HepG2 (cell line): ENCODE data around the gene AP5Z1. TPM values are rescaled to one million over a fixed set of nuclear protein-coding genes. Genes with fewer than 3 reads are reported as not detected.

Experiments
- ATAC-seq: fragments of 200-7000 bp; cut with Tn5 transposase; 3 replicates; pipeline ENCODE4 v1.9.1; 2020; ENCODE audit warnings: mild to moderate bottlenecking, moderate library complexity
- BruUV-seq: library from RNA; stranded (reverse); fragments of 400-500 nt; replicated peaks from 2 replicates; lab custom pipeline; 2021; lab: Mats Ljungman, UMichigan
- CTCF ChIA-PET: fragments of 300-600 bp; formaldehyde crosslinking; extraction: SDS; loops from one replicate; lab custom pipeline; 2021; ENCODE audit warnings: low total read pairs, inconsistent platforms, low intra/inter-chr PET ratio; lab: Yijun Ruan, JAX
- POLR2A ChIA-PET: fragments of 350-600 bp; sonication (Branson Sonifier 250); formaldehyde crosslinking; loops from one replicate; lab custom pipeline; 2020; ENCODE audit warnings: antibody characterized with exemption, inconsistent platforms; lab: Yijun Ruan, JAX
- DNase-seq: peaks from one replicate; pipeline ENCODE4 v3.0.0-alpha.2; 2015; ENCODE audit warnings: low spot score
- FAIRE-seq: peaks from 3 replicates; lab custom pipeline; 2011; peaks lifted over from hg19 to GRCh38; lab: Jason Lieb, UNC
- H2AFZ ChIP-seq: one replicate; pipeline ENCODE4 v1.6.1; 2011; ENCODE audit warnings: low read length, inconsistent platforms
- H3K27ac ChIP-seq: fragments of 300-600 bp; 3 replicates; pipeline ENCODE4 v1.8.0; 2011; ENCODE audit warnings: mixed run types, mild to moderate bottlenecking, mixed read lengths, low read length, inconsistent platforms; ENCODE audit not compliant: insufficient read depth; ENCODE audit errors: extremely low read length
- H3K27me3 ChIP-seq, 2 experiments: fragments of 200-600 bp in 1 of 2; 2 replicates in 1 of 2; 3 replicates in 1 of 2; pipeline versions ENCODE4 v1.6.0 to v1.8.0; 2011; ENCODE audit warnings: low read length in 2 of 2, mild to moderate bottlenecking in 2 of 2, moderate library complexity in 2 of 2, inconsistent platforms in 1 of 2; ENCODE audit not compliant: insufficient read depth in 2 of 2, control insufficient read depth in 1 of 2
- H3K36me3 ChIP-seq, 2 experiments: fragments of 200-600 bp in 1 of 2; replicated peaks in 1 of 2; 2 replicates in 1 of 2; 3 replicates in 1 of 2; pipeline versions ENCODE4 v1.5.1 to v1.8.0; 2011; ENCODE audit warnings: low read length in 2 of 2, inconsistent platforms in 1 of 2; ENCODE audit not compliant: insufficient read depth in 2 of 2, control insufficient read depth in 1 of 2
- H3K4me1 ChIP-seq: 2 replicates; pipeline ENCODE4 v1.5.1; 2012; ENCODE audit warnings: low read length, inconsistent platforms; ENCODE audit not compliant: insufficient read depth
- H3K4me2 ChIP-seq: 2 replicates; pipeline ENCODE4 v1.6.0; 2011; ENCODE audit warnings: low read depth, low read length, inconsistent platforms
- H3K4me3 ChIP-seq, 3 experiments: fragments of 200-600 bp in 1 of 3; sonication (generic), shearing (Covaris generic) in 1 of 3; replicated peaks in 1 of 3; 2 replicates each; pipeline ENCODE4 v1.5.1; 2011 to 2016; ENCODE audit warnings: low read length in 3 of 3, inconsistent platforms in 2 of 3, low read depth in 2 of 3, mild to moderate bottlenecking in 2 of 3, control low read depth in 1 of 3, mixed read lengths in 1 of 3; ENCODE audit not compliant: insufficient read depth in 1 of 3
- H3K79me2 ChIP-seq: one replicate; pipeline ENCODE4 v1.6.1; 2011; ENCODE audit warnings: low read length, inconsistent platforms; ENCODE audit not compliant: insufficient read depth
- H3K9ac ChIP-seq: 2 replicates; pipeline ENCODE4 v1.6.0; 2011; ENCODE audit warnings: mild to moderate bottlenecking, low read depth, low read length, inconsistent platforms; ENCODE audit not compliant: insufficient read depth
- H3K9me3 ChIP-seq: 2 replicates; pipeline ENCODE4 v1.5.1; 2012; ENCODE audit warnings: mild to moderate bottlenecking, low read length
- H4K20me1 ChIP-seq: 2 replicates; pipeline ENCODE4 v1.6.0; 2011; ENCODE audit warnings: inconsistent platforms, mild to moderate bottlenecking, low read length, moderate library complexity; ENCODE audit not compliant: insufficient read depth
- ATF4 ChIP-seq, 2 experiments: fragments of 450-650 bp in 1 of 2; sonication (generic) in 1 of 2; formaldehyde crosslinking; IDR thresholded peaks; 2 replicates each; pipeline versions ENCODE4 v1.5.0 to v1.8.0; 2020 to 2022; ENCODE audit warnings: mild to moderate bottlenecking in 1 of 2, missing genetic modification reagents in 1 of 2
- GLMP ChIP-seq: sonication (generic); formaldehyde crosslinking; IDR thresholded peaks from 2 replicates; pipeline ENCODE4 v1.9.0; 2021; ENCODE audit warnings: missing genetic modification reagents, mild to moderate bottlenecking, borderline replicate concordance
- GPBP1L1 ChIP-seq: sonication (generic); formaldehyde crosslinking; IDR thresholded peaks from 2 replicates; pipeline ENCODE4 v1.5.0; 2020; ENCODE audit warnings: mild to moderate bottlenecking, missing genetic modification reagents
- HNRNPK ChIP-seq: fragments of 200-400 bp; formaldehyde crosslinking; IDR thresholded peaks from 2 replicates; pipeline ENCODE4 v1.6.1; 2018; ENCODE audit warnings: low read length, low read depth, moderate library complexity, mild to moderate bottlenecking; ENCODE audit not compliant: poor library complexity, severe bottlenecking
- MTF1 ChIP-seq: sonication (generic); formaldehyde crosslinking; IDR thresholded peaks from 2 replicates; pipeline ENCODE4 v1.5.0; 2020; ENCODE audit warnings: missing genetic modification reagents
- POGZ ChIP-seq: sonication (generic); formaldehyde crosslinking; IDR thresholded peaks from 2 replicates; pipeline ENCODE4 v1.4.0; 2020; ENCODE audit warnings: mild to moderate bottlenecking, missing genetic modification reagents
- TFAP4 ChIP-seq: sonication (generic); IDR thresholded peaks from 2 replicates; pipeline ENCODE4 v1.6.1; 2016; ENCODE audit warnings: low read depth, borderline replicate concordance
- ZKSCAN1 ChIP-seq: fragments of 150-350 bp; IDR thresholded peaks from 2 replicates; pipeline ENCODE4 v1.6.1; 2014; ENCODE audit warnings: low read length
- ZMYM4 ChIP-seq: sonication (generic); formaldehyde crosslinking; IDR thresholded peaks from 2 replicates; pipeline ENCODE4 v1.8.1; 2023; ENCODE audit warnings: mild to moderate bottlenecking, missing genetic modification reagents
- ZNF576 ChIP-seq: sonication (generic); formaldehyde crosslinking; IDR thresholded peaks from 2 replicates; pipeline ENCODE4 v1.4.0; 2020; ENCODE audit warnings: mild to moderate bottlenecking, missing genetic modification reagents
- ZNF670 ChIP-seq: sonication (generic); formaldehyde crosslinking; IDR thresholded peaks from 2 replicates; pipeline ENCODE4 v1.8.0; 2022; ENCODE audit warnings: mild to moderate bottlenecking, missing genetic modification reagents, borderline replicate concordance
- ZNF737 ChIP-seq: sonication (generic); formaldehyde crosslinking; IDR thresholded peaks from 2 replicates; pipeline ENCODE4 v1.5.0; 2020; ENCODE audit warnings: missing genetic modification reagents, mild to moderate bottlenecking, borderline replicate concordance
- ZNF775 ChIP-seq: sonication (generic); formaldehyde crosslinking; IDR thresholded peaks from 2 replicates; pipeline ENCODE4 v1.4.0; 2020; ENCODE audit warnings: missing genetic modification reagents, mild to moderate bottlenecking, moderate library complexity, borderline replicate concordance
- ZSCAN25 ChIP-seq: sonication (generic); formaldehyde crosslinking; IDR thresholded peaks from 2 replicates; pipeline ENCODE4 v1.8.0; 2022; ENCODE audit warnings: mild to moderate bottlenecking, missing genetic modification reagents
- WGBS: methylation state at CpG from one replicate; pipeline ENCODE4 v1.1.6; 2017; ENCODE audit warnings: low lambda C conversion rate; 5-methylcytosine and 5-hydroxymethylcytosine counted together
- in situ Hi-C: cut with HindIII; loops from 2 replicates; pipeline ENCODE4 v1.10.0; 2017; ENCODE audit warnings: low pct_unique_long_range_greater_than_20kb; ENCODE audit not compliant: extremely low pct_ligation_motif_present
- intact Hi-C: fragments of 100-400 bp; cut with micrococcal nuclease; formaldehyde crosslinking; loops from one replicate; pipeline ENCODE4 v1.10.0; 2022; ENCODE audit not compliant: unreplicated experiment
- polyA plus RNA-seq, 8 experiments: library from polyadenylated mRNA; depleted of rRNA in 3 of 8; stranded (reverse) in 7 of 8; unstranded in 1 of 8; fragments of >200 nt; fragmentation: Illumina TruSeq in 4 of 8; extraction: Trizol in 4 of 8; gene quantifications; 2 replicates each; pipeline versions ENCODE4 v1.2.1 to v1.2.3, GENCODE V29; 2011 to 2016; ENCODE audit warnings: low read depth in 4 of 8, missing spikeins in 1 of 8, mixed read lengths in 1 of 8; ENCODE audit not compliant: insufficient read depth in 1 of 8
- total RNA-seq, 5 experiments: library from RNA; depleted of rRNA; stranded (reverse); fragments of >200 nt; fragmentation: Illumina TruSeq; extraction: Trizol; gene quantifications; 2 replicates each; pipeline ENCODE4 v1.2.3, GENCODE V29; 2016; ENCODE audit warnings: low read depth in 1 of 5

The AP5Z1 gene
- total and polyA plus RNA-seq, 2 of the 13 experiments (the other 11 are each of a cell fraction or from before 2014, with no cell fraction given), result 9.3 to 15.1 TPM

- H3K27ac ChIP-seq, result no peak overlapping the region
- H3K4me2 ChIP-seq, result no peak overlapping the region
- 9% methylated on average over 5 of the region's 5 CpGs for WGBS
- intact Hi-C loops, result no loop called here
- ATAC-seq, result no peak
- peaks cover 6% of the 10 kb centered on the region; the same call in 1 of the 2 replicates for H3K4me1 ChIP-seq
- H3K4me3 ChIP-seq, result no peak overlapping the region
- no peak overlapping the region for H2AFZ ChIP-seq
- no peak for FAIRE-seq
- TF ChIP-seq ZMYM4, result no peak
- DNase-seq, result no peak
- POLR2A ChIA-PET, result no interaction called here
- H3K9ac ChIP-seq, result no peak overlapping the region
- CTCF ChIA-PET, result no interaction called here
- peaks cover 7 to 32% of the 10 kb centered on the region in 2 experiments; a peak in 3 of 5 replicates for H3K27me3 ChIP-seq
- no peaks in the 10 kb centered on the region for H4K20me1 ChIP-seq
- no peaks in the 10 kb centered on the region for H3K79me2 ChIP-seq
- H3K36me3 ChIP-seq, result no peaks in the 10 kb centered on the region
- BruUV-seq, result no TSS peak
- in situ Hi-C loops, result no loop called here
- no peaks in the 10 kb centered on the region for H3K9me3 ChIP-seq
These were observed 32.2 kb downstream of the AP5Z1 start for GRCh38 chr7:4807598-4808016.

- intact Hi-C loops, result no loop called here
- CTCF ChIA-PET, result no interaction called here
- in situ Hi-C loops, result no loop called here
- TF ChIP-seq ZNF737 (no peak), TFAP4 (no peak), GPBP1L1 (CRISPR knock-in tag) (no peak), HNRNPK (no peak), GLMP (CRISPR knock-in tag) (no peak), ZNF775 (no peak), ZNF576 (CRISPR knock-in tag) (no peak), POGZ (no peak), ATF4 (CRISPR knock-in tag; IDR thresholded peaks at IDR 0.05) (no peak), ZSCAN25 (CRISPR knock-in tag) (no peak), MTF1 (CRISPR knock-in tag) (no peak), ZNF670 (no peak), ZKSCAN1 (no peak)
These were observed 32.6 kb downstream of the AP5Z1 start for GRCh38 chr7:4808026-4808425.

More at GRCh38 chr7:4808026-4808425, 32.6 kb downstream of the AP5Z1 start:
- no peaks in the 10 kb centered on the region for H3K9me3 ChIP-seq
- peaks cover 7 to 36% of the 10 kb centered on the region in 2 experiments; a peak in 3 of 5 replicates for H3K27me3 ChIP-seq
- POLR2A ChIA-PET, result no interaction called here
- 38% methylated on average over 5 of the region's 5 CpGs for WGBS
- no peaks in the 10 kb centered on the region for H3K36me3 ChIP-seq
- no peak overlapping the region for H3K27ac ChIP-seq
- no peak overlapping the region for H2AFZ ChIP-seq
- BruUV-seq, result no TSS peak
- no peak for ATAC-seq
- no peak for FAIRE-seq
- no peaks in the 10 kb centered on the region for H4K20me1 ChIP-seq
- no peak overlapping the region for H3K9ac ChIP-seq
- no peak overlapping the region for H3K4me3 ChIP-seq
- DNase-seq, result no peak
- H3K4me1 ChIP-seq, result peaks cover 6% of the 10 kb centered on the region; the same call in 1 of the 2 replicates
- no peaks in the 10 kb centered on the region for H3K79me2 ChIP-seq
- no peak overlapping the region for H3K4me2 ChIP-seq
